Lower leg skin (tissue), 4 donors: ENCODE data around the gene KCNJ15. TPM values are rescaled to one million over a fixed set of nuclear protein-coding genes. Genes with fewer than 3 reads are reported as not detected.
A peak's percentile ranks its signal among the peaks of the same experiment; 100 is the strongest.

Experiments
- DNase-seq, 2 donors: peaks; one replicate each; pipeline ENCODE4 v3.0.0-alpha.2; 2019; ENCODE audit warnings: low spot score in 2 of 2
- H3K4me3 ChIP-seq: fragments of 200-600 bp; sonication (generic); 2 replicates; pipeline ENCODE4 v1.5.1; 2017; ENCODE audit warnings: mild to moderate bottlenecking, low read depth; ENCODE audit not compliant: poor library complexity, severe bottlenecking
- CTCF ChIP-seq, 3 donors: fragments of 450-650 bp; IDR thresholded peaks; one replicate each; pipeline ENCODE4 v1.5.1; 2016; ENCODE audit warnings: antibody characterized with exemption in 3 of 3, mild to moderate bottlenecking in 3 of 3, moderate library complexity in 2 of 3
- POLR2A ChIP-seq, 2 donors: fragments of 450-650 bp; IDR thresholded peaks; one replicate each; pipeline ENCODE4 v1.6.1; 2016 to 2017; ENCODE audit warnings: antibody characterized with exemption in 2 of 2, mild to moderate bottlenecking in 1 of 2, moderate library complexity in 1 of 2
- WGBS, 2 donors: methylation state at CpG; one replicate each; pipeline ENCODE4 v1.1.5; 2018; 5-methylcytosine and 5-hydroxymethylcytosine counted together
- intact Hi-C: fragments of 100-400 bp; cut with DNase I; formaldehyde crosslinking; loops from one replicate; pipeline ENCODE4 v1.15.0; 2023; ENCODE audit warnings: low total_unique reads
- total RNA-seq, 4 donors: library from RNA; depleted of rRNA; stranded (reverse); fragments of >200 nt; gene quantifications; one replicate each; pipeline ENCODE4 v1.1.0, GENCODE V29; 2016

Gene KCNJ15
- total RNA-seq, 4 donors from 2014 or later = 4.2 to 55.1 (median 7.3) TPM

GRCh38 chr21:38241029-38241740 is 15.6 kb upstream of the KCNJ15 start:
- TF ChIP-seq POLR2A (IDR thresholded peaks at IDR 0.05) = no peak
- TF ChIP-seq CTCF (IDR thresholded peaks at IDR 0.05) = no peak
- H3K4me3 ChIP-seq = no peak overlapping the region
- DNase-seq = peak; percentile 40 to 89
- intact Hi-C loops = no loop called here
- 49 to 51% methylated on average over 10 of the region's 10 CpGs for WGBS, 2 donors

GRCh38 chr21:38242061-38242460 is 14.7 kb upstream of the KCNJ15 start:
- intact Hi-C loops = no loop called here
- WGBS, 2 donors = 57 to 63% methylated on average over 5 of the region's 5 CpGs
- no peak overlapping the region for H3K4me3 ChIP-seq
- no peak for DNase-seq
- no peak for TF ChIP-seq POLR2A (IDR thresholded peaks at IDR 0.05)
- TF ChIP-seq CTCF (IDR thresholded peaks at IDR 0.05) = no peak

- intact Hi-C loops = no loop called here
- TF ChIP-seq CTCF (IDR thresholded peaks at IDR 0.05) = no peak
- no peak for TF ChIP-seq POLR2A (IDR thresholded peaks at IDR 0.05)
- H3K4me3 ChIP-seq = no peak overlapping the region
- no peak for DNase-seq
- 83 to 85% methylated on average over 7 of the region's 7 CpGs for WGBS, 2 donors
Observed at GRCh38 chr21:38243732-38244406, 12.9 kb upstream of the KCNJ15 start.

- TF ChIP-seq CTCF (IDR thresholded peaks at IDR 0.05) (no peak), POLR2A (IDR thresholded peaks at IDR 0.05) (no peak)
- no peak for DNase-seq
- intact Hi-C loops = no loop called here
- 67 to 73% methylated on average over 2 of the region's 2 CpGs for WGBS, 2 donors
- no peak overlapping the region for H3K4me3 ChIP-seq
Observed at GRCh38 chr21:38244407-38244787, 12.4 kb upstream of the KCNJ15 start.

- DNase-seq = no peak
- WGBS, 2 donors = 68 to 76% methylated on average over 9 of the region's 9 CpGs
- TF ChIP-seq CTCF (IDR thresholded peaks at IDR 0.05) (no peak), POLR2A (IDR thresholded peaks at IDR 0.05) (no peak)
- intact Hi-C loops = no loop called here
- H3K4me3 ChIP-seq = no peak overlapping the region
Observed at GRCh38 chr21:38244885-38245869, 11.6 kb upstream of the KCNJ15 start.
